Measurements from ENCODE around the gene ARL6. TPM values are rescaled to one million over a fixed set of nuclear protein-coding genes. Genes with fewer than 3 reads are reported as not detected.
"Not testable (repeated sequence)": the region's sequence is repeated elsewhere in the genome, so short reads cannot be mapped to it uniquely, and the experiment has no call there.

Gene ARL6
- polyA plus RNA-seq, 1 donor: 18.1 TPM

DNA sequence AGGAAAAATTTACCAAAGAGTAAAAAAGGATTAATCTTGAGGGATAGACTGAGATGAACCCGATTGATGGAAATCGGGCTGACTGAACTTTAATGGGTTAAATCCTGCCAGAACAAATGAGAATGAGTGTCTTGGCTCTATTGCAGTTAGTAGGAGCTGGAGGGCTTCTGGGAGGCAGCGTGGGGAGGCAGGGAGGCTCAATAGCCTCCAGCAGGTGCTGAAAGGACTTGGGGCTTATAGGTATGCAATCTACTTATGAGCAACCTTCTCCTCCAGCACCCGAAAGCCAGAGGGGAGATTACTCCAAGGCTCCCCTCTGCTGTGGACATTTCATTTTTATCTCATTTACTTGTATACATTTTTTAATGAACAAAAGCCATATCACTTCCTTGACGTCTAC, 56.2 kb downstream of the ARL6 start:
- no peak for DNase-seq

DNA sequence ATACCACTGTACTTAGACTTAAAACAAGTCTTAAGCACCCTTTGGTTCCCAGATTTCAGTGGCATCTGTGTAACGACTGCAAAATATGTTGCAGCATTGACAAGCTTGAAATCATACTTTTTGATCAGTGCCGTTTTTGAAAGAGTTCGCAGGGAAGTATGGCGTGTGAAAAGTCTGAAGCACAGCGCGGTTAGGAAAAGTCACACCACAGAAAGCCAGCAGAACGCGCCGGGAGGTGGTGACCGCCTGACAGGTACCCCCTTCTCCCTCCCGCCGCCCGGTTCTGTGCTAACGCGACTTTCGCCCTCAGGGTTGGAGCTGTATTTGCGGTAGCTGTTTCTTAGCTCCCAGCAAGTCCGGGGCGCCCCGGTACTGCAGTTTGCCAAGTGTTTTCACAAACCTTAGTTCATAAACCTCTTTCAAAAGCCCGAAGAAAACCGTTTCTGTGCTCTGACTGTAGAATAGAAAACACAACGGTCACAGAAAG, 56.8 kb downstream of the ARL6 start:
- DNase-seq: no peak

DNA sequence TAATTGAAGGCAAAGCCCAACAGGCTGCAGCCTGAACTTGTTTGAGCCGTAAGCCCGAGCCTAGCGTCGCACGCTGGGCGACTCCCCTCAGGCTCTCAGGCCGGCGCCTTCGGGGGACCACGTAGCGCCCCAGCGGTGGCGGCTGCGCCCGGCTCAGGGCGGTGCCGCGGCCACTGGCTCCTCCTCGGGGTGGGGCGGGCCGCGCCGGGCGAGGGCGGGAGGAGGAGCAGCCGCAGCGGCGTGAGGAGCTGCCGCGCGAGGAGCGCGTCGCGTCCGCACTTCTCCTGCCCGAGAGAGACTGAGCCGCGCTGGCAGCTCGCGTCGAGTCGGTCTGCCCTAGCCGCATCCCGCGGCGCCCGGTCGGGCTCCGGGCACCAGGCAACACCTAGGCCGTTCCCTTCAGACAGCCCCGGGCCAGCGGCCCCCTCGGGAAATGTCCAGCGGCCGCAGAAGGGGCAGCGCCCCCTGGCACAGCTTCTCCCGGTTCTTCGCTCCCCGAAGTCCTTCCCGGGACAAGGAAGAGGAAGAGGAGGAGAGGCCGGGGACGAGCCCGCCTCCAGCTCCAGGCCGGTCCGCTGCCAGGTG, 57.3 kb downstream of the ARL6 start, which contains the start of gene CRYBG3:
Gene CRYBG3 (plus strand): TSS at position 238 of the 585 bp plus-strand sequence. CDS start 196 bp downstream, at position 434.
- DNase-seq: peak; percentile 77

GRCh38 chr3:97822359-97822775, 57.8 kb downstream of the ARL6 start:
- peak; percentile 46 for DNase-seq

DNA sequence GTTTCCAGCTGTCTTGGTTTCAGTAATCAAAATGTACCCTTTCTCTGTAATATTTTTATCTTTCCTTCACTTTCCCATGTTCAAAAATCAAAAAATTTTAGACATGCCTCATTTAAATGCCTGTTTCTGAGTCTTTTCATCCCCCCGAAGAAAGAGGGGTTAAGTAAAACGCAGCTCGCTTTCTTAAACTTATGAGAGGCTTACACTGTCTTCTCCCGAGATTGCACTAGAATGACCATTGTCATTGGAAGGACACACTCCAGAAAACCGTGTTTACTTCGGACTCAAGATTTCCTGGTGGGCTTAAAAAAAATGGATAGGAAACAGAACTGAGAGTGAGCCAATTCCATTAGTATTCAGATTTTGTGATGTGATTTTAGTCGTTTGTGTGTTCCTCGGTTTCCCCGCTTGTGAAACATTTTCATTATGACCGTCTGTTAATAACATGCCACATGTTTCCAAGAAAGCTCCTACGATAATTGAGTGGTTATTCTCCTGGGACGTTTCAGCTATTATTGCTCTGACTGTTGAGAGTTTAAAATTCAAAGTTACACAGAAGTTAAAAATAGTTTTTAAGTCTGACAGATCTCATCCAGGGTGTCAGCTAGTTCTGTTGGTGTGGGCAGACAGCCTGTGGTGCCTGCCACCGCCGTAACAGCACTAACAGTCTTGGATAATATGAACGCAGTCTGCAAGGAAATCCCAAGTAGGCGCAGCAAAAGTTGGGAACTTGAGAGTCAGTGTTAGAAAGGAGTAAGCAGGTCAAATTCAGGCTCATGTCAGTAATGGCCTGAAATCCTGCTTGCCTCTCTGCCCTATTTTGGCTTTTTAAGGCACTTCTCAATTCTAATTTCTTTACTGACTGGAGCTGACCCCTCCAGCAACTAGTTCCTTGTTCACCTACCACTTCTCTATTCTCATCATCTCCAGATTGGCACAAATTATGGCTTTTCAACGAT, 58.8 kb downstream of the ARL6 start:
- DNase-seq: no peak

- DNase-seq: no peak
Observed at GRCh38 chr3:97825101-97825500, 60.5 kb downstream of the ARL6 start.

DNA sequence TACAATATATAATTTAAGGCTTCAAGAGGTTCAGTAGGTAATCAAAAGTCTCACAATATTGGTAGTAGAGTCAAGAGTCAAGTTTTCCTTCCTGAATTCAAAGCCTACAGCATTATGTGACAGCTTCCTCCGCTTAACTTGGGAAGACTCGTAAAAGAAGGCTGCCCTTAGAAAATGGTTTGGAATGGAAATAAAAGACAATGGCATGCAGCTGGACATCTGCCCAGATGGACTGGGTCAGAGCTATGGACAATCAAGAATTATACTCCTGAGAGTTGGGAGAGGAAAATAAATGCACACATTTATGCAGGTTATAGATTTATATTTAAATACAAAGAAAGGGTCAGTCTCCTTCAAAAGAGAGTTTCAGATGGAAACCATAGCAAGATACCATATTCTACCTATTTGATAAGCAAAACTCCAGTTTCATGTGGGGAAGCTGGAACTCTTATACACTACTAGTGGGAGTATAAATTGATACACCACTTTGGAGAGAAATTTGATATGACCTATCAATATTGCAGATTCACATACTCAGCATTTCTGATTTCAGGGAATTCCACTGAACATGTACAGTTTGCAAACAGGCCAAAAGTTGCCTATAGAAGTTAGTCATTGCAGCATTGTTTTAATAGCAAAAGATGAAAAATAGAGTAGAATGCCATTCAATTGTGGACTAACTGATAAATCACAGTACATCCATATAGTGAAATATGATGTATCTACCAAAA, 63.3 kb downstream of the ARL6 start:
- DNase-seq: no peak

GRCh38 chr3:97829198-97829597, 64.6 kb downstream of the ARL6 start:
- no peak for DNase-seq

DNA sequence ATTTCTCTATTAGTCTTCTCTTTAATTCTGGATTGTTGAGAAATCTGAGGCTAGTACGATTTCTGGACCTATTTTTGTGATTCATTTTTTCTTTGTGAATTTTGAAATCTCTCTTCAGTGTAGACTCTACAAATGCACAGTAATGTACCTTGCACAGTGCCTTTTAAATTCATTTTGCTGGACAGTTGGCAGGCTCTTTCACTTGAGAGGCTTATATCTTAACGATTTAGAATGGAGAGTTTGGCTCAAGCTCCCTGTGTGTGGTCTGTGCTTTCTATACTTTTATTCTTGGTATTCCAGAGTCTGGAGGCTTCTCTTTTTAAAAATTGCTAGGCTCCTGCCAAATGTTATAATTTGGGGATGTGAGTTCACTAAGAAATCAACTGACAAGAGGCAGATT, 66.1 kb downstream of the ARL6 start:
- DNase-seq: no peak

DNA sequence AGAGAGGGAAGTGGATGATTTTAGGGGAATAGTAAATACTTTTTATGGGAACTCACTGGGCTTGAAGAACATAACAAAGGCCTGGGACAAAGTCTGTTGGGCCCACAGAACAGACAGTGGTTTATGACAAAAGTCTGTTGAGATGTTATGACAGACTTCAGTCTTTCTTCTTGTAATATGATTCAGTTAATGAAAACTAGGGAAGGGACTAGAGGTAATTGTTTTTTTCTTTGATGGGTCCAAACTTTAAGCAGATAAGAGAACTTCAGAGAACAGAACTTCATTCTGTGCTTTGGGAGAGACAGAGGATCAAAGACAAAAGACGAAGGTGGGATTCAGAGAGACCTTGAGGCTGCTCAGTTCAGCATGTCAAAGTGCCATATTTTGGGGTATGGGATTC, 66.6 kb downstream of the ARL6 start:
- DNase-seq: no peak

GRCh38 chr3:97833184-97833583, 68.6 kb downstream of the ARL6 start:
- DNase-seq: not testable (repeated sequence)

DNA sequence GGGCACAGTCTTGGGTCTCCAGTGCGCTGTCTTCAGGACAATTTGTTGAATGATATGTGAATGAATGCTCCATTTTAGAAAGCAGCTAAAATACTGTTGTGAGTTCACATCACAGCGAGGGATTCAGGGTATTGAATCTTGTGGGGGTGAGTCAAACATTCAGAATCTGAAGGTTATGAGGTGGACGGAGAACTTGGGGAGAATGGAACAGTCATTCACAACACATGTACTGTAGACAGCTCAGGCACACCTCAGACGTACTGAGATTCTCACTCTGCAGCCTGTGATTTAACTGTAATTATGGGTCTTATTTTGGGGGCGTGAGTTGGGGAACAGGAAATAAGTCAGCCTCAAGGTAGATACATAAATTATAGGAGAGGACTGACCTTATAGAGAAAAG, 71.2 kb downstream of the ARL6 start:
- DNase-seq: no peak

GRCh38 chr3:97838393-97838792, 73.8 kb downstream of the ARL6 start:
- DNase-seq: no peak

DNA sequence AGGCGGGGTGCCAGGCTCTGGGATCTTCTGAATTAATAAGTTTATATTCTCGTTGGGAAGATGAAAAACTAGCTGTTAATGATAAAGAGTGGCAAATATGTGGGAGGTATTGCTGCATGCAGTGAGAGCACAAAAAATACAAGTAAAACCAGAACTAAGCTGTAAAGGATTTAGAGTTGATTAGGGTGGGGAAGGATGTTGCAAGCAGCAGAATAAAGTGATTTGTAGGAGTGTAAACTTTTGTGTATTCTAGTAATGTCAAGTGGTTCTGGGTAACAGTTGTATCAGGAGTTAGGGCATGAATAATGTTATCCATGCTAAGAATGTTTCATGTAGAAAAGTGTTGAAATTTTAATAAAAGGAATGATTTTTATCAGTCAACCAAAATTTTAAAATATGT, 75.4 kb downstream of the ARL6 start:
- DNase-seq: no peak

GRCh38 chr3:97841304-97841703, 76.7 kb downstream of the ARL6 start:
- no peak for DNase-seq

DNA sequence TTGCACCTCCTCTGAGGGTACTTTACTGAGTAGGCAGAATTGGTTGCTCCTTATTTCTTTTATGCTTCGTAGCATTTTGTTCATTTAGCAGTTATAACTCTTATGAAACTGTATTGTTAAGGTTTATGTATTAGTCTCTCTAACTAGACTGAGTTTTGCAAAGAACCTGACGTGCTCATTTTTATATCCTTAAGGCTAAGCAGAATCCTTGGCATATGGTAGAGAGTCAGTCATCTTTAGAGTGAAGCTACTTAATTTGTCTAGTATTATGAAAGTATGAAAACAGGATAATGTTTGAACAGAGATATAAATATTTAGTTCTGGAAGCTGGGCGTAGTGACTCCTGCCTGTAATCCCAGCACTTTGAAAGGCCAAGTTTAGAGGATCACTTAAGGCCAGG, 77.4 kb downstream of the ARL6 start:
- no peak for DNase-seq

DNA sequence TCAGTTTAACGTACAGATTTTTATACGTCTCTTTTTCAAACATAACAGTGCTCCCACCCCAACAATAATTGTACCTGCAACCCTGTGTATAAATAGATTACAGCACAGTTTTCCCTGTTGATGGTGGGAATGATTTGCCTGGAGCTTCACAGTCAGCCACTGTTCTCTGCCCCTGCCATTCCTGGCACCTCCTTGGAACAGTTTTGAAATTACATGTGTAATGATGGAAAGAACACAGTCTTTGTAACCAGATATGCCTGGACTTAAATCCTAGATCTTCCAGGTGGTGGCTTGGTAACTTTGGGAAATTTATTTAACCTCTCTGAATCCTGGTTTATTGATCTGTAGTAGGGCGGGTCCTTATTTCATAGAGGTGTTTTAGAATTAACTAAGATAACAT, 84.2 kb downstream of the ARL6 start:
- DNase-seq: no peak

Other genes with a start within 250 kb of the ARL6 start
- 27.3 TPM for gene CRYBG3, start 57.3 kb downstream of the ARL6 start, polyA plus RNA-seq (ENCODE audit: insufficient read length)
- 39.6 TPM for gene RIOX2, start 207.7 kb downstream of the ARL6 start, polyA plus RNA-seq (ENCODE audit: insufficient read length)